DND-41 (cell line): Measurements from ENCODE around the gene COL4A2.

ENCODE experiments used
- ATAC-seq: fragments of 200-7000 bp; cut with Tn5 transposase; 3 replicates; pipeline ENCODE4 v1.9.1; 2021; ENCODE audit warnings: low read depth; ENCODE audit not compliant: insufficient read depth
- DNase-seq: peaks from one replicate; pipeline ENCODE4 v3.0.0-alpha.2; 2020
- H2AFZ ChIP-seq: 2 replicates; pipeline ENCODE4 v1.6.0; 2012; ENCODE audit warnings: low read depth, low read length
- H3K27ac ChIP-seq: 2 replicates; pipeline ENCODE4 v1.5.1; 2012; ENCODE audit warnings: low read length, inconsistent platforms
- H3K27me3 ChIP-seq: fragments of 200-600 bp; sonication (generic); 2 replicates; pipeline ENCODE4 v1.6.0; 2012; ENCODE audit warnings: low read length, mild to moderate bottlenecking, inconsistent platforms; ENCODE audit not compliant: insufficient read depth, poor library complexity
- H3K36me3 ChIP-seq: 2 replicates; pipeline ENCODE4 v1.5.1; 2012; ENCODE audit warnings: low read length, inconsistent platforms; ENCODE audit not compliant: insufficient read depth
- H3K4me1 ChIP-seq: 2 replicates; pipeline ENCODE4 v1.5.1; 2012; ENCODE audit warnings: mild to moderate bottlenecking, low read length; ENCODE audit not compliant: insufficient read depth
- H3K4me2 ChIP-seq: 2 replicates; pipeline ENCODE4 v1.6.0; 2012; ENCODE audit warnings: mild to moderate bottlenecking, moderate library complexity, low read length, inconsistent platforms; ENCODE audit not compliant: insufficient read depth
- H3K4me3 ChIP-seq, 2 experiments: fragments of 200-600 bp in 1 of 2; shearing (Covaris generic) in 1 of 2; 2 replicates each; pipeline ENCODE4 v1.5.1; 2012 to 2016; ENCODE audit warnings: inconsistent platforms in 2 of 2, low read length in 2 of 2, mild to moderate bottlenecking in 2 of 2, low read depth in 1 of 2, moderate library complexity in 1 of 2
- H3K79me2 ChIP-seq: 2 replicates; pipeline ENCODE4 v1.6.0; 2012; ENCODE audit warnings: low read length, inconsistent platforms; ENCODE audit not compliant: insufficient read depth
- H3K9ac ChIP-seq: 2 replicates; pipeline ENCODE4 v1.6.0; 2012; ENCODE audit warnings: low read depth, mild to moderate bottlenecking, inconsistent platforms, low read length, moderate library complexity
- H3K9me3 ChIP-seq: 2 replicates; pipeline ENCODE4 v1.5.1; 2012; ENCODE audit warnings: low read length, moderate library complexity, mild to moderate bottlenecking, inconsistent platforms; ENCODE audit not compliant: insufficient read depth, severe bottlenecking
- H4K20me1 ChIP-seq: 2 replicates; pipeline ENCODE4 v1.6.0; 2012; ENCODE audit warnings: low read length; ENCODE audit not compliant: insufficient read depth
- CTCF ChIP-seq: IDR thresholded peaks from 2 replicates; pipeline ENCODE4 v1.5.1; 2012; ENCODE audit warnings: borderline replicate concordance, low read length, moderate library complexity, mild to moderate bottlenecking; ENCODE audit not compliant: poor library complexity, severe bottlenecking; ENCODE audit errors: extremely low read depth
- EZH2 ChIP-seq: IDR thresholded peaks from 3 replicates; pipeline ENCODE4 v1.6.1; 2012; ENCODE audit warnings: borderline replicate concordance, low read depth, mild to moderate bottlenecking, moderate library complexity, low read length, inconsistent platforms; ENCODE audit not compliant: severe bottlenecking

The COL4A2 gene

GRCh38 chr13:110359840-110360301, 52.8 kb downstream of the COL4A2 start:
- Histone ChIP-seq H4K20me1 (no peaks in the 10 kb centered on the region), H3K4me2 (no peak overlapping the region), H3K4me3 (no peak overlapping the region), H3K9ac (no peak overlapping the region), H3K9me3 (no peaks in the 10 kb centered on the region), H2AFZ (no peak overlapping the region), H3K27ac (no peak overlapping the region), H3K27me3 (peaks cover 17% of the 10 kb centered on the region), H3K36me3 (no peaks in the 10 kb centered on the region), H3K79me2 (no peaks in the 10 kb centered on the region), H3K4me1 (no peaks in the 10 kb centered on the region)
- TF ChIP-seq EZH2 = no peak
- no peak for TF ChIP-seq CTCF
- DNase-seq (no peak), ATAC-seq (no peak)

- Histone ChIP-seq H3K4me3 (no peak overlapping the region), H3K27ac (no peak overlapping the region), H3K79me2 (no peaks in the 10 kb centered on the region), H3K9ac (no peak overlapping the region), H4K20me1 (no peaks in the 10 kb centered on the region), H3K9me3 (no peaks in the 10 kb centered on the region), H3K4me2 (no peak overlapping the region), H3K4me1 (no peaks in the 10 kb centered on the region), H2AFZ (no peak overlapping the region), H3K27me3 (peaks cover 17% of the 10 kb centered on the region), H3K36me3 (no peaks in the 10 kb centered on the region)
- DNase-seq (no peak), ATAC-seq (no peak)
- TF ChIP-seq EZH2 (no peak), CTCF (no peak)
Measured at GRCh38 chr13:110360598-110360997, 53.5 kb downstream of the COL4A2 start.

- no peak for ATAC-seq
- no peak overlapping the region for H3K4me3 ChIP-seq
- no peaks in the 10 kb centered on the region for H3K79me2 ChIP-seq
- H4K20me1 ChIP-seq = no peaks in the 10 kb centered on the region
- H3K27me3 ChIP-seq = peaks cover 17% of the 10 kb centered on the region
- no peak overlapping the region for H3K27ac ChIP-seq
- DNase-seq = no peak
- H3K36me3 ChIP-seq = no peaks in the 10 kb centered on the region
- H3K9me3 ChIP-seq = no peaks in the 10 kb centered on the region
- no peaks in the 10 kb centered on the region for H3K4me1 ChIP-seq
- H3K9ac ChIP-seq = no peak overlapping the region
- H2AFZ ChIP-seq = no peak overlapping the region
- TF ChIP-seq CTCF = no peak
- TF ChIP-seq EZH2 = no peak
- H3K4me2 ChIP-seq = no peak overlapping the region
Measured at GRCh38 chr13:110361365-110361911, 54.4 kb downstream of the COL4A2 start.
